Glutamatergic neuron (in vitro differentiated cells): ENCODE measurements around the gene SCT. TPM values are rescaled to one million over a fixed set of nuclear protein-coding genes. Genes with fewer than 3 reads are reported as not detected.

Experiments used
- DNase-seq: peaks from one replicate; pipeline ENCODE4 v3.0.0; 2022
- H3K27ac Mint-ChIP-seq: one replicate; pipeline ENCODE4 v1.8.0; 2020; ENCODE audit warnings: mild to moderate bottlenecking, mixed read lengths, inconsistent platforms; ENCODE audit not compliant: unreplicated experiment
- H3K27me3 Mint-ChIP-seq: one replicate; pipeline ENCODE4 v1.8.0; 2020; ENCODE audit warnings: mild to moderate bottlenecking, moderate library complexity, mixed read lengths, inconsistent platforms; ENCODE audit not compliant: unreplicated experiment
- H3K36me3 Mint-ChIP-seq: one replicate; pipeline ENCODE4 v1.8.0; 2020; ENCODE audit warnings: mild to moderate bottlenecking, mixed read lengths, inconsistent platforms; ENCODE audit not compliant: unreplicated experiment
- H3K4me1 Mint-ChIP-seq: one replicate; pipeline ENCODE4 v1.8.0; 2020; ENCODE audit warnings: mild to moderate bottlenecking, low read depth, mixed read lengths, inconsistent platforms; ENCODE audit not compliant: unreplicated experiment
- H3K4me3 Mint-ChIP-seq: one replicate; pipeline ENCODE4 v1.8.0; 2020; ENCODE audit warnings: mild to moderate bottlenecking, mixed read lengths, inconsistent platforms; ENCODE audit not compliant: unreplicated experiment
- H3K9me3 Mint-ChIP-seq: one replicate; pipeline ENCODE4 v1.8.0; 2020; ENCODE audit warnings: mild to moderate bottlenecking, moderate library complexity, mixed read lengths, inconsistent platforms; ENCODE audit not compliant: unreplicated experiment
- total RNA-seq: library from RNA; stranded (reverse); fragmentation: NEBNext Ultra II Directional; extraction: Animal tissue kit (Norgen Biotek cat#: 25700); gene quantifications from one replicate; pipeline ENCODE4 v1.2.1, GENCODE V29; 2021; ENCODE audit not compliant: unreplicated experiment
- TF ChIP-seq, protein P1 (sequence below): fragments of 200-600 bp; sonication (generic); IDR thresholded peaks from one replicate; pipeline ENCODE4 v1.5.0; 2021; ENCODE audit not compliant: partially characterized antibody, unreplicated experiment

Gene SCT
- total RNA-seq, 1 donor from 2014 or later, result not detected

- H3K27me3 Mint-ChIP-seq, result peaks cover 9% of the 10 kb centered on the region
- DNase-seq, result no peak
- peaks cover 9% of the 10 kb centered on the region for H3K9me3 Mint-ChIP-seq
- no peaks in the 10 kb centered on the region for H3K36me3 Mint-ChIP-seq
- TF ChIP-seq, protein P1, sequence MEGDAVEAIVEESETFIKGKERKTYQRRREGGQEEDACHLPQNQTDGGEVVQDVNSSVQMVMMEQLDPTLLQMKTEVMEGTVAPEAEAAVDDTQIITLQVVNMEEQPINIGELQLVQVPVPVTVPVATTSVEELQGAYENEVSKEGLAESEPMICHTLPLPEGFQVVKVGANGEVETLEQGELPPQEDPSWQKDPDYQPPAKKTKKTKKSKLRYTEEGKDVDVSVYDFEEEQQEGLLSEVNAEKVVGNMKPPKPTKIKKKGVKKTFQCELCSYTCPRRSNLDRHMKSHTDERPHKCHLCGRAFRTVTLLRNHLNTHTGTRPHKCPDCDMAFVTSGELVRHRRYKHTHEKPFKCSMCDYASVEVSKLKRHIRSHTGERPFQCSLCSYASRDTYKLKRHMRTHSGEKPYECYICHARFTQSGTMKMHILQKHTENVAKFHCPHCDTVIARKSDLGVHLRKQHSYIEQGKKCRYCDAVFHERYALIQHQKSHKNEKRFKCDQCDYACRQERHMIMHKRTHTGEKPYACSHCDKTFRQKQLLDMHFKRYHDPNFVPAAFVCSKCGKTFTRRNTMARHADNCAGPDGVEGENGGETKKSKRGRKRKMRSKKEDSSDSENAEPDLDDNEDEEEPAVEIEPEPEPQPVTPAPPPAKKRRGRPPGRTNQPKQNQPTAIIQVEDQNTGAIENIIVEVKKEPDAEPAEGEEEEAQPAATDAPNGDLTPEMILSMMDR, result no peak
- H3K27ac Mint-ChIP-seq, result no peak overlapping the region
- H3K4me3 Mint-ChIP-seq, result no peak overlapping the region
- H3K4me1 Mint-ChIP-seq, result no peaks in the 10 kb centered on the region
Measured at GRCh38 chr11:593347-593746, 33.6 kb downstream of the SCT start.

DNA sequence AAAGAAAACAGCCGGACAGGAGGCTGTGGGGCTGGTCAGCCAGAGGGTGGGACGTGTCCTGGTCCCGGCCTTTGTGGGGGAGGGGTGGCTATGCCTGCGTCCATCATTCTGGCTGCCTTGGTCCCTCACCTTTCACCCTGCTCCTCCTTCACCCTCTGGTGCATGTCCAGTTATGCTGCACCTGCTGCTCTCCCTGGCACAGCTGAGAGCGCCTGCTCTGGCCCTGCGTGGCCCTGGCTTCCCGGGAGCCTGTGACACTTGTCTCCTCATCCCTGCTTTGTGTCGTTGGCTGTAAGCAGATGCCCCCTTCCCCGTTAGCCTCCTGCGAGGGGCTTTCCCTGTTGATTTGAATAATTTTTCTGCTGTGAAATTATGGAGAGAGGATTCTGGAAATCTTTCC lies 34.1 kb downstream of the SCT start:
- Mint-ChIP-seq H3K36me3 (no peaks in the 10 kb centered on the region), H3K9me3 (peaks cover 10% of the 10 kb centered on the region), H3K4me3 (no peak overlapping the region), H3K27ac (no peak overlapping the region), H3K27me3 (peaks cover 12% of the 10 kb centered on the region), H3K4me1 (no peaks in the 10 kb centered on the region)
- TF ChIP-seq, protein P1, result no peak
- DNase-seq, result no peak

GRCh38 chr11:592501-592900 lies 34.5 kb downstream of the SCT start:
- Mint-ChIP-seq H3K36me3 (no peaks in the 10 kb centered on the region), H3K27ac (no peak overlapping the region), H3K27me3 (peaks cover 12% of the 10 kb centered on the region), H3K4me3 (no peak overlapping the region), H3K9me3 (peaks cover 10% of the 10 kb centered on the region), H3K4me1 (no peaks in the 10 kb centered on the region)
- TF ChIP-seq, protein P1, result no peak
- DNase-seq, result no peak

DNA sequence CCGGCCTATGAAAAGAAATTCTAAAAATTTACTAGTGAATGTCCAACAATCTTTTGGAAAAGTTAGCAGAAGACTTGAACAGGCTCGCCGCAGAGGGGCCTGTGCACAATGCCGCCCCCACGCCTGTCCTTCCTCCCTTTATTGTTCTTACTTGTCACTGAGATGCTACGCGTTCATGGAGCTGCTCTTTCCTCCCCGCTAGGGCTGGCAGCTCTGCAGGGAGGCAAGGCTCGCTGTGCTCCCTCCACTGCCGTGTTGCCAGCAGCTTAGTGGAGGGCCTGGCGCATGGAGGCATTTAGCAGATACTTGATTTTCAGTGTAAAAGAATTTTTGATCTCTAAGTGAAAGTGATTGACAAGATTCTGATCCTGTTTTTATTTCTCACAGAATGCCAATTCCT lies 36.0 kb downstream of the SCT start:
- no peak overlapping the region for H3K4me3 Mint-ChIP-seq
- no peaks in the 10 kb centered on the region for H3K4me1 Mint-ChIP-seq
- H3K27ac Mint-ChIP-seq, result no peak overlapping the region
- peaks cover 4% of the 10 kb centered on the region for H3K27me3 Mint-ChIP-seq
- no peaks in the 10 kb centered on the region for H3K36me3 Mint-ChIP-seq
- DNase-seq, result no peak
- H3K9me3 Mint-ChIP-seq, result peaks cover 10% of the 10 kb centered on the region
- TF ChIP-seq, protein P1, result no peak

DNA sequence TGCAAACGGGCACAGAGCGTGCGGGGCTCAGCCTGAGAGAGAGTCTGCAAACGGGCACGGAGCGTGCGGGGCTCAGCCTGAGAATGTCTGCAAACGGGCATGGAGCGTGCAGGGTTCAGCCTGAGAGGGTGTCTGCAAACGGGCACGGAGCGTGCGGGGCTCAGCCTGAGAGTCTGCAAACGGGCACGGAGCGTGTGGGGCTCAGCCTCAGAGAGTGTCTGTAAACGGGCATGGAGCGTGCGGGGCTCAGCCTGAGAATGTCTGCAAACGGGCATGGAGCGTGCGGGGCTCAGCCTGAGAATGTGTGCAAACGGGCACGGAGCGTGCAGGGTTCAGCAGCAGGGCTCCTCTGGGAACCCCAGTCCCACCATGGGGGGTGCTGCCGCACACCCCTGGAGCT lies 37.2 kb downstream of the SCT start:
- H3K27me3 Mint-ChIP-seq, result peaks cover 4% of the 10 kb centered on the region
- TF ChIP-seq, protein P1, result no peak
- no peak overlapping the region for H3K27ac Mint-ChIP-seq
- H3K4me3 Mint-ChIP-seq, result no peak overlapping the region
- H3K36me3 Mint-ChIP-seq, result no peaks in the 10 kb centered on the region
- no peaks in the 10 kb centered on the region for H3K4me1 Mint-ChIP-seq
- H3K9me3 Mint-ChIP-seq, result peaks cover 10% of the 10 kb centered on the region
- DNase-seq, result no peak
